ENCODE data around the gene TDP2. TPM values are rescaled to one million over a fixed set of nuclear protein-coding genes. Genes with fewer than 3 reads are reported as not detected.

TDP2 gene
- total RNA-seq, 1 donor from 2014 or later = 27.2 TPM

GRCh38 chr6:24607310-24608105 is 59.2 kb downstream of the TDP2 start:
- Histone ChIP-seq H3K27ac (ENCODE audit: low read depth, low read length) (no peak overlapping the region), H3K9ac (ENCODE audit: low read length) (no peak overlapping the region), H3K4me2 (ENCODE audit: low read length) (no peak overlapping the region), H4K20me1 (ENCODE audit: insufficient read depth, low read length) (no peaks in the 10 kb centered on the region), H3K79me2 (ENCODE audit: insufficient read depth, low read length) (no peaks in the 10 kb centered on the region), H2AFZ (ENCODE audit: low read depth, low read length) (no peak overlapping the region), H3K27me3 (ENCODE audit: insufficient read depth, low read length) (no peaks in the 10 kb centered on the region), H3K36me3 (ENCODE audit: insufficient read depth, low read length) (no peaks in the 10 kb centered on the region), H3K4me3 (ENCODE audit: insufficient read depth, low read depth, low read length) (no peak overlapping the region), H3K4me1 (ENCODE audit: insufficient read depth, low read length) (no peaks in the 10 kb centered on the region), H3K9me3 (ENCODE audit: insufficient read depth, low read depth, low read length) (no peaks in the 10 kb centered on the region)
- no peak overlapping the region for H3K4me3 Mint-ChIP-seq (ENCODE audit: unreplicated experiment)
- H3K27ac Mint-ChIP-seq (ENCODE audit: unreplicated experiment) = no peak overlapping the region
- no peaks in the 10 kb centered on the region for H3K9me3 Mint-ChIP-seq (ENCODE audit: unreplicated experiment)
- no peak for TF ChIP-seq EZH2 (IDR thresholded peaks at IDR 0.05; ENCODE audit: insufficient read depth, low read length)
- TF ChIP-seq CTCF (IDR thresholded peaks at IDR 0.05; ENCODE audit: insufficient read depth, low read depth, low read length) = no peak
- FAIRE-seq (no peak), DNase-seq (ENCODE audit: low read depth) (no peak)
- H3K4me1 Mint-ChIP-seq (ENCODE audit: low read depth, unreplicated experiment) = no peaks in the 10 kb centered on the region
- no peaks in the 10 kb centered on the region for H3K27me3 Mint-ChIP-seq (ENCODE audit: low read depth, unreplicated experiment)
- peaks cover 2% of the 10 kb centered on the region for H3K36me3 Mint-ChIP-seq (ENCODE audit: low read depth, unreplicated experiment)

- H3K9me3 ChIP-seq (ENCODE audit: insufficient read depth, low read depth, low read length) = no peaks in the 10 kb centered on the region
- H3K36me3 ChIP-seq (ENCODE audit: insufficient read depth, low read length) = no peaks in the 10 kb centered on the region
- no peak overlapping the region for H3K4me3 ChIP-seq (ENCODE audit: insufficient read depth, low read depth, low read length)
- no peak overlapping the region for H3K27ac Mint-ChIP-seq (ENCODE audit: unreplicated experiment)
- H3K4me2 ChIP-seq (ENCODE audit: low read length) = no peak overlapping the region
- H3K4me3 Mint-ChIP-seq (ENCODE audit: unreplicated experiment) = no peak overlapping the region
- no peaks in the 10 kb centered on the region for H3K9me3 Mint-ChIP-seq (ENCODE audit: unreplicated experiment)
- no peaks in the 10 kb centered on the region for H3K79me2 ChIP-seq (ENCODE audit: insufficient read depth, low read length)
- H2AFZ ChIP-seq (ENCODE audit: low read depth, low read length) = no peak overlapping the region
- H3K27me3 ChIP-seq (ENCODE audit: insufficient read depth, low read length) = no peaks in the 10 kb centered on the region
- H3K9ac ChIP-seq (ENCODE audit: low read length) = no peak overlapping the region
- H4K20me1 ChIP-seq (ENCODE audit: insufficient read depth, low read length) = no peaks in the 10 kb centered on the region
- TF ChIP-seq EZH2 (IDR thresholded peaks at IDR 0.05; ENCODE audit: insufficient read depth, low read length) (no peak), CTCF (IDR thresholded peaks at IDR 0.05; ENCODE audit: insufficient read depth, low read depth, low read length) (no peak)
- no peak overlapping the region for H3K27ac ChIP-seq (ENCODE audit: low read depth, low read length)
- H3K4me1 ChIP-seq (ENCODE audit: insufficient read depth, low read length) = no peaks in the 10 kb centered on the region
- no peak for FAIRE-seq
- H3K4me1 Mint-ChIP-seq (ENCODE audit: low read depth, unreplicated experiment) = no peaks in the 10 kb centered on the region
- DNase-seq (ENCODE audit: low read depth) = no peak
- H3K27me3 Mint-ChIP-seq (ENCODE audit: low read depth, unreplicated experiment) = no peaks in the 10 kb centered on the region
- peaks cover 2% of the 10 kb centered on the region for H3K36me3 Mint-ChIP-seq (ENCODE audit: low read depth, unreplicated experiment)
These were observed 60.3 kb downstream of the TDP2 start for GRCh38 chr6:24606200-24606930.

All from astrocyte (in vitro differentiated cells and primary cell).